ENCODE data around the gene LCTL. TPM values are rescaled to one million over a fixed set of nuclear protein-coding genes. Genes with fewer than 3 reads are reported as not detected.

LCTL gene
- total and polyA plus RNA-seq, 2 experiments from 2014 or later: 1.8 TPM; not detected in 1

DNA sequence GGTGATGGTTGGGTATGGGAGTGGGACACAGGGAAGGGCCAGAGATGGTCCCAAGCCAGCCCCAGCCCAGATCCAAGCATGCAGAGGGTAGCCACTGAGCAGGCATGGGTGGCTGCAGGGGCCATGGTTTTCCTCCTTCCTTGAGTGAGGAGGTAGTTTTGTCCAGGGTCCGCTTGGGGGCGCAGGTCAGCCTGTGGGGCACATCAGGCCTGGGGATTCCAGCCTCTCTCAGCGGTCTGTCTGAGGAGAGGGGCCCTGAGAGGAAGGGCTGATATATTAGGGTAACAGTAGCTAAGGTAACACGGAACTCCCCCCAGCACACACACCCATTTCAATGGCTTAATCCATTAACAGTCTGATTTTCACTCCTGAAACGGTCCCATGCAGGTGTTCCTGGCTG lies 22.7 kb upstream of the LCTL start:
- no peak overlapping the region for H3K4me2 ChIP-seq
- no peaks in the 10 kb centered on the region for H3K36me3 ChIP-seq (replicated peaks; ENCODE audit: insufficient read depth, low read depth)
- H3K79me2 ChIP-seq: no peaks in the 10 kb centered on the region
- no peaks in the 10 kb centered on the region for H3K4me1 ChIP-seq (ENCODE audit: insufficient read depth)
- H2AFZ ChIP-seq: no peak overlapping the region
- no peaks in the 10 kb centered on the region for H3K9me3 ChIP-seq (ENCODE audit: low read depth)
- H3K27ac ChIP-seq: no peak overlapping the region
- TF ChIP-seq EZH2phosphoT487 (IDR thresholded peaks at IDR 0.05; ENCODE audit: low read depth, severe bottlenecking, unreplicated experiment): no peak
- TF ChIP-seq, protein P1, sequence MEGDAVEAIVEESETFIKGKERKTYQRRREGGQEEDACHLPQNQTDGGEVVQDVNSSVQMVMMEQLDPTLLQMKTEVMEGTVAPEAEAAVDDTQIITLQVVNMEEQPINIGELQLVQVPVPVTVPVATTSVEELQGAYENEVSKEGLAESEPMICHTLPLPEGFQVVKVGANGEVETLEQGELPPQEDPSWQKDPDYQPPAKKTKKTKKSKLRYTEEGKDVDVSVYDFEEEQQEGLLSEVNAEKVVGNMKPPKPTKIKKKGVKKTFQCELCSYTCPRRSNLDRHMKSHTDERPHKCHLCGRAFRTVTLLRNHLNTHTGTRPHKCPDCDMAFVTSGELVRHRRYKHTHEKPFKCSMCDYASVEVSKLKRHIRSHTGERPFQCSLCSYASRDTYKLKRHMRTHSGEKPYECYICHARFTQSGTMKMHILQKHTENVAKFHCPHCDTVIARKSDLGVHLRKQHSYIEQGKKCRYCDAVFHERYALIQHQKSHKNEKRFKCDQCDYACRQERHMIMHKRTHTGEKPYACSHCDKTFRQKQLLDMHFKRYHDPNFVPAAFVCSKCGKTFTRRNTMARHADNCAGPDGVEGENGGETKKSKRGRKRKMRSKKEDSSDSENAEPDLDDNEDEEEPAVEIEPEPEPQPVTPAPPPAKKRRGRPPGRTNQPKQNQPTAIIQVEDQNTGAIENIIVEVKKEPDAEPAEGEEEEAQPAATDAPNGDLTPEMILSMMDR (IDR thresholded peaks at IDR 0.05; ENCODE audit: poor library complexity): no peak
- TF ChIP-seq EZH2 (IDR thresholded peaks at IDR 0.05; ENCODE audit: borderline replicate concordance): no peak
- H3K9me2 ChIP-seq (replicated peaks; ENCODE audit: insufficient read depth): no peaks in the 10 kb centered on the region
- H3K27me3 ChIP-seq: no peaks in the 10 kb centered on the region
- WGBS (ENCODE audit: low lambda C conversion rate, missing lambda C conversion rate): 61% methylated on average over 5 of the region's 5 CpGs
- no peak for DNase-seq (ENCODE audit: low spot score)
- no peak overlapping the region for H3K4me3 ChIP-seq
- H4K20me1 ChIP-seq (ENCODE audit: insufficient read depth, poor library complexity, severe bottlenecking): no peaks in the 10 kb centered on the region

DNA sequence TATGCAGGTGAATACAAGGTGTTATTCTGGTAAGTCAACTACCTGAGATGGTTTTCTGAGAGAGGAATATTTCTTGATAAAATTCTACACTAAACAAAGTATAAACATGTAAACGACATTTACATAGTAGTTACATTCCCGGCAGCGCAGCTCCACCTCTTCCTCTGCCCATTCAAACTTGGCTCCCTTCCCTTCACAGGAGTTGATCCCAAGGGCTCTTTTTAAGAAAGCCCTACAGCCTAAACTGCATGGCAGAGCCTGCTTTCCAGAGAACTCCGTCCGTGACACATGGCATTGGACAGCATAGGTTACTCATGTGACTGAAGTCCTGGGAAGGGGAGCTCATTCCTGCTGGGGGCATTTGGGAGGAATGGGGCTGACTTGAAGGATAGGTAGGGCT lies 22.0 kb upstream of the LCTL start:
- no peak for TF ChIP-seq EZH2phosphoT487 (IDR thresholded peaks at IDR 0.05; ENCODE audit: low read depth, severe bottlenecking, unreplicated experiment)
- no peak for TF ChIP-seq EZH2 (IDR thresholded peaks at IDR 0.05; ENCODE audit: borderline replicate concordance)
- TF ChIP-seq, protein P1 (IDR thresholded peaks at IDR 0.05; ENCODE audit: poor library complexity): no peak
- 84% methylated on average over 5 of the region's 5 CpGs for WGBS (ENCODE audit: low lambda C conversion rate, missing lambda C conversion rate)

DNA sequence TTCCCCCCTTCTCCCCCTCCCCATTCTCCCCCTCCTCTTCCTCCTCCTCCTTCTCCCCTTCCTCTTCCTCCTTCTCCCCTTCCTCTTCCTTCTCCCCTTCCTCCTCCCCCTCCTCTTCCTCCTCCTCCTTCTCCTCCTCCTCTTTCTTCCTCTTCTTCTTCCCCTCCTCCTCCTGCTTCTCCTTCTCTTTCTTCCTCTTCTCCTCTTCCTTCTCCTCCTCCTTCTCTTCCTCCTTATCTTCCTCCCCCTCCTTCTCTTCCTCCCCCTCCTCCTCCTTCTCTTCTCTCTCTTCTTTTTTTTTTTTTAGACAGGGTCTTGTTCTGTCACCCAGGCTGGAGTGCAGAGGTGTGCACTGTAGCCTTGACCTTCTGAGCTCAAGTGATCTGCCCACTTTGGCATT lies 21.2 kb upstream of the LCTL start:
- Histone ChIP-seq H3K9me2 (replicated peaks; ENCODE audit: insufficient read depth) (no peaks in the 10 kb centered on the region), H3K79me2 (no peaks in the 10 kb centered on the region), H3K27ac (no peak overlapping the region), H3K4me2 (no peak overlapping the region), H3K9me3 (ENCODE audit: low read depth) (no peaks in the 10 kb centered on the region), H2AFZ (no peak overlapping the region), H4K20me1 (ENCODE audit: insufficient read depth, poor library complexity, severe bottlenecking) (no peaks in the 10 kb centered on the region), H3K36me3 (replicated peaks; ENCODE audit: insufficient read depth, low read depth) (no peaks in the 10 kb centered on the region), H3K4me3 (no peak overlapping the region), H3K27me3 (no peaks in the 10 kb centered on the region), H3K4me1 (ENCODE audit: insufficient read depth) (no peaks in the 10 kb centered on the region)
- TF ChIP-seq EZH2phosphoT487 (IDR thresholded peaks at IDR 0.05; ENCODE audit: low read depth, severe bottlenecking, unreplicated experiment) (no peak), EZH2 (IDR thresholded peaks at IDR 0.05; ENCODE audit: borderline replicate concordance) (no peak)
- TF ChIP-seq, protein P1 (IDR thresholded peaks at IDR 0.05; ENCODE audit: poor library complexity): no peak
- no peak for DNase-seq (ENCODE audit: low spot score)

More for the DNA sequence above, 22.0 kb upstream of the LCTL start:
- Histone ChIP-seq H3K4me1 (ENCODE audit: insufficient read depth) (no peaks in the 10 kb centered on the region), H3K27ac (no peak overlapping the region), H3K79me2 (no peaks in the 10 kb centered on the region), H3K9me2 (replicated peaks; ENCODE audit: insufficient read depth) (no peaks in the 10 kb centered on the region), H3K4me3 (no peak overlapping the region), H3K4me2 (no peak overlapping the region), H2AFZ (no peak overlapping the region), H3K9me3 (ENCODE audit: low read depth) (no peaks in the 10 kb centered on the region), H3K36me3 (replicated peaks; ENCODE audit: insufficient read depth, low read depth) (no peaks in the 10 kb centered on the region), H4K20me1 (ENCODE audit: insufficient read depth, poor library complexity, severe bottlenecking) (no peaks in the 10 kb centered on the region), H3K27me3 (no peaks in the 10 kb centered on the region)
- no peak for DNase-seq (ENCODE audit: low spot score)

Data from hepatocyte (in vitro differentiated cells).